Midbrain (tissue), 1 donor: ENCODE measurements around the gene STRIP2.
A peak's percentile ranks its signal among the peaks of the same experiment; 100 is the strongest.
"Not testable (repeated sequence)": the region's sequence is repeated elsewhere in the genome, so short reads cannot be mapped to it uniquely, and the experiment has no call there.

Source experiments
- DNase-seq: peaks from one replicate; lab custom pipeline; 2025; lab: John Stamatoyannopoulos, UW

Gene STRIP2

GRCh38 chr7:129453510-129454248 is 19.4 kb downstream of the STRIP2 start:
- no peak for DNase-seq

- no peak for DNase-seq
Measured at GRCh38 chr7:129454249-129454551, 20.0 kb downstream of the STRIP2 start.

- no peak for DNase-seq
Measured at GRCh38 chr7:129456421-129456820, 22.2 kb downstream of the STRIP2 start.

- DNase-seq: no peak
Measured at GRCh38 chr7:129457101-129457500, 22.9 kb downstream of the STRIP2 start.

GRCh38 chr7:129458171-129458570 is 23.9 kb downstream of the STRIP2 start:
- DNase-seq: no peak

GRCh38 chr7:129461809-129462208 is 27.6 kb downstream of the STRIP2 start:
- DNase-seq: no peak

- DNase-seq: no peak
Measured at GRCh38 chr7:129462420-129462819, 28.2 kb downstream of the STRIP2 start.

- no peak for DNase-seq
Measured at GRCh38 chr7:129464194-129464593, 30.0 kb downstream of the STRIP2 start.

- DNase-seq: no peak
Measured at GRCh38 chr7:129465080-129465479, 30.8 kb downstream of the STRIP2 start.

GRCh38 chr7:129466796-129467195 is 32.6 kb downstream of the STRIP2 start:
- DNase-seq: no peak

GRCh38 chr7:129468087-129468486 is 33.9 kb downstream of the STRIP2 start:
- peak; percentile 11 for DNase-seq

GRCh38 chr7:129468547-129468946 is 34.3 kb downstream of the STRIP2 start:
- no peak for DNase-seq

GRCh38 chr7:129469930-129470329 is 35.7 kb downstream of the STRIP2 start:
- DNase-seq: no peak

- no peak for DNase-seq
Measured at GRCh38 chr7:129470411-129470810, 36.2 kb downstream of the STRIP2 start.

- DNase-seq: no peak
Measured at GRCh38 chr7:129471402-129471827, 37.2 kb downstream of the STRIP2 start.

- not testable (repeated sequence) for DNase-seq
Measured at GRCh38 chr7:129475931-129476330, 41.7 kb downstream of the STRIP2 start.

GRCh38 chr7:129476398-129476797 is 42.2 kb downstream of the STRIP2 start:
- DNase-seq: not testable (repeated sequence)

- no peak for DNase-seq
Measured at GRCh38 chr7:129479831-129480230, 45.6 kb downstream of the STRIP2 start.

- no peak for DNase-seq
Measured at GRCh38 chr7:129480674-129481363, 46.6 kb downstream of the STRIP2 start.

- not testable (repeated sequence) for DNase-seq
Measured at GRCh38 chr7:129481376-129481775, 47.1 kb downstream of the STRIP2 start.

- DNase-seq: no peak
Measured at GRCh38 chr7:129482781-129483180, 48.5 kb downstream of the STRIP2 start.

GRCh38 chr7:129489491-129489890 is 55.3 kb downstream of the STRIP2 start:
- no peak for DNase-seq

- DNase-seq: no peak
Measured at GRCh38 chr7:129492391-129492790, 58.2 kb downstream of the STRIP2 start.

GRCh38 chr7:129493555-129493954 is 59.3 kb downstream of the STRIP2 start:
- no peak for DNase-seq
